B cell (primary cell): Measurements from ENCODE around the gene ITPR3.

ENCODE experiments used
- CTCF ChIP-seq: fragments of 200-600 bp; IDR thresholded peaks from one replicate; pipeline ENCODE4 v1.8.0; 2022; ENCODE audit warnings: antibody characterized with exemption, mild to moderate bottlenecking
- EZH2 ChIP-seq: IDR thresholded peaks from 2 replicates; pipeline ENCODE4 v1.6.1; 2012; ENCODE audit warnings: borderline replicate concordance, low read depth, mild to moderate bottlenecking, moderate library complexity, low read length; ENCODE audit not compliant: insufficient read depth, poor library complexity, severe bottlenecking

- no peak for TF ChIP-seq CTCF
- no peak for TF ChIP-seq EZH2
These were observed 1.8 kb upstream of the ITPR3 start for GRCh38 chr6:33619166-33619840.
